GM12878 (cell line): Measurements from ENCODE around the gene CXCL6. TPM values are rescaled to one million over a fixed set of nuclear protein-coding genes. Genes with fewer than 3 reads are reported as not detected.

ENCODE experiments used
- ATAC-seq: fragments of 200-7000 bp; cut with Tn5 transposase; 3 replicates; pipeline ENCODE4 v1.9.1; 2020; ENCODE audit warnings: mild to moderate bottlenecking, moderate library complexity
- BruUV-seq: library from RNA; stranded (reverse); fragments of 400-500 nt; replicated peaks from 2 replicates; lab custom pipeline; 2021; lab: Mats Ljungman, UMichigan
- CTCF ChIA-PET: fragments of 300-600 bp; sonication (Branson Sonifier 250); formaldehyde crosslinking; extraction: SDS; loops from one replicate; lab custom pipeline; 2021; ENCODE audit warnings: inconsistent platforms; lab: Yijun Ruan, JAX
- POLR2A ChIA-PET: fragments of 350-600 bp; formaldehyde crosslinking; extraction: SDS; loops from one replicate; lab custom pipeline; 2021; ENCODE audit warnings: inconsistent platforms; lab: Charles Lee
- RAD21 ChIA-PET: fragments of 300-600 bp; sonication (Branson Sonifier 250); formaldehyde crosslinking; loops from one replicate; lab custom pipeline; 2023; ENCODE audit warnings: antibody characterized with exemption; ENCODE audit not compliant: unreplicated experiment; lab: Charles Lee
- SMC1A ChIA-PET: fragments of 300-600 bp; sonication (Branson Sonifier 250); formaldehyde crosslinking; loops from one replicate; lab custom pipeline; 2023; ENCODE audit not compliant: unreplicated experiment, uncharacterized antibody; lab: Charles Lee
- DNase-seq: peaks from one replicate; pipeline ENCODE4 v3.0.0-alpha.2; 2011; ENCODE audit warnings: low read depth, low spot score
- FAIRE-seq: peaks from 3 replicates; lab custom pipeline; 2011; peaks lifted over from hg19 to GRCh38; lab: Jason Lieb, UNC
- H2AFZ ChIP-seq: 2 replicates; pipeline ENCODE4 v1.6.0; 2011; ENCODE audit warnings: low read depth, low read length, control low read depth; ENCODE audit not compliant: control insufficient read depth
- H3K27ac ChIP-seq: 2 replicates; pipeline ENCODE4 v1.5.1; 2011; ENCODE audit warnings: control low read depth; ENCODE audit not compliant: control insufficient read depth, insufficient read depth
- H3K27me3 ChIP-seq, 2 experiments: replicated peaks in 1 of 2; 2 replicates each; pipeline versions ENCODE4 v1.6.0 to v1.6.1; 2011; ENCODE audit warnings: low read length in 1 of 2; ENCODE audit not compliant: control insufficient read depth in 2 of 2, insufficient read depth in 2 of 2
- H3K36me3 ChIP-seq, 2 experiments: 2 replicates each; pipeline ENCODE4 v1.5.1; 2011; ENCODE audit warnings: low read length in 1 of 2; ENCODE audit not compliant: control insufficient read depth in 2 of 2, insufficient read depth in 2 of 2
- H3K4me1 ChIP-seq: 2 replicates; pipeline ENCODE4 v1.6.1; 2011; ENCODE audit warnings: mild to moderate bottlenecking, low read length, moderate library complexity, mixed read lengths; ENCODE audit not compliant: control insufficient read depth, insufficient read depth
- H3K4me2 ChIP-seq: 2 replicates; pipeline ENCODE4 v1.6.0; 2011; ENCODE audit warnings: control low read depth; ENCODE audit not compliant: control insufficient read depth, insufficient read depth
- H3K4me3 ChIP-seq: fragments of 200-600 bp; sonication (generic); 2 replicates; pipeline ENCODE4 v1.5.1; 2016
- H3K79me2 ChIP-seq: 2 replicates; pipeline ENCODE4 v1.6.0; 2011; ENCODE audit warnings: low read length; ENCODE audit not compliant: control insufficient read depth, insufficient read depth
- H3K9ac ChIP-seq: 2 replicates; pipeline ENCODE4 v1.8.0; 2011; ENCODE audit warnings: low read length, control low read depth, mixed read lengths; ENCODE audit not compliant: control insufficient read depth, insufficient read depth
- H3K9me3 ChIP-seq: replicated peaks from 3 replicates; pipeline ENCODE4 v1.5.1; 2011; ENCODE audit warnings: mild to moderate bottlenecking, low read length; ENCODE audit not compliant: control insufficient read depth, insufficient read depth
- H4K20me1 ChIP-seq: 2 replicates; pipeline ENCODE4 v1.6.0; 2011; ENCODE audit not compliant: control insufficient read depth, insufficient read depth
- BACH1 ChIP-seq: fragments of 450-650 bp; IDR thresholded peaks from 2 replicates; pipeline ENCODE4 v1.6.1; 2017; ENCODE audit warnings: mild to moderate bottlenecking, borderline replicate concordance
- CBX5 ChIP-seq: sonication (generic); IDR thresholded peaks from 2 replicates; pipeline ENCODE4 v1.6.1; 2016; ENCODE audit warnings: low read depth, moderate library complexity, mild to moderate bottlenecking, inconsistent platforms
- HDAC6 ChIP-seq: fragments of 200-600 bp; sonication (generic); IDR thresholded peaks from one replicate; pipeline ENCODE4 v1.8.0; 2017; ENCODE audit warnings: antibody characterized with exemption; ENCODE audit not compliant: unreplicated experiment
- NR2C2 ChIP-seq: IDR thresholded peaks from 2 replicates; pipeline ENCODE4 v1.6.1; 2011; ENCODE audit warnings: borderline replicate concordance, low read depth; ENCODE audit not compliant: control insufficient read depth, insufficient read length
- NRF1 ChIP-seq: conservative IDR thresholded peaks from 2 replicates; pipeline ENCODE4 v1.6.1; 2011; ENCODE audit warnings: mild to moderate bottlenecking, low read depth, low read length, improper control_type of control experiment
- PAX5 ChIP-seq: IDR thresholded peaks from 2 replicates; pipeline ENCODE4 v1.6.1; 2011; ENCODE audit warnings: low read depth, low read length, borderline replicate concordance
- PML ChIP-seq: IDR thresholded peaks from 2 replicates; pipeline ENCODE4 v1.6.1; 2012; ENCODE audit warnings: low read length, inconsistent platforms
- POLR2A ChIP-seq: IDR thresholded peaks from 2 replicates; pipeline ENCODE4 v1.6.1; 2011; ENCODE audit warnings: low read depth, mild to moderate bottlenecking, low read length
- POU2F2 ChIP-seq: IDR thresholded peaks from 3 replicates; pipeline ENCODE4 v1.6.1; 2011; ENCODE audit warnings: low read depth, mild to moderate bottlenecking, low read length, borderline replicate concordance
- WRNIP1 ChIP-seq: IDR thresholded peaks from 2 replicates; pipeline ENCODE4 v1.6.1; 2011; ENCODE audit warnings: low read depth, low read length, improper control_type of control experiment, borderline replicate concordance
- ZBED1 ChIP-seq: IDR thresholded peaks from 2 replicates; pipeline ENCODE4 v1.6.1; 2016; ENCODE audit warnings: borderline replicate concordance
- ZNF217 ChIP-seq: fragments of 450-650 bp; IDR thresholded peaks from 2 replicates; pipeline ENCODE4 v1.6.1; 2017; ENCODE audit warnings: antibody characterized with exemption, mild to moderate bottlenecking
- ZNF274 ChIP-seq: IDR thresholded peaks from one replicate; pipeline ENCODE4 v1.8.0; 2011; ENCODE audit not compliant: insufficient read length, insufficient read depth
- ZSCAN29 ChIP-seq: fragments of 450-650 bp; IDR thresholded peaks from 2 replicates; pipeline ENCODE4 v1.6.1; 2017; ENCODE audit warnings: mild to moderate bottlenecking, moderate library complexity
- WGBS: methylation state at CpG from one replicate; pipeline ENCODE4 v1.1.6; 2016; ENCODE audit warnings: low lambda C conversion rate; ENCODE audit not compliant: insufficient replicate concordance, insufficient coverage; ENCODE audit errors: missing lambda C conversion rate; 5-methylcytosine and 5-hydroxymethylcytosine counted together
- in situ Hi-C: fragments of 300-500 bp; cut with MboI; formaldehyde crosslinking; loops from 9 replicates; pipeline ENCODE4 v1.14.3; 2018; ENCODE audit warnings: mixed read lengths
- intact Hi-C: fragments of 100-400 bp; cut with micrococcal nuclease; formaldehyde crosslinking; loops from one replicate; pipeline ENCODE4 v1.14.2; 2022; ENCODE audit not compliant: unreplicated experiment
- polyA plus RNA-seq, 11 experiments: library from polyadenylated mRNA; depleted of rRNA in 4 of 11; unstranded in 6 of 11; stranded (reverse) in 5 of 11; fragments of >200 nt; fragmentation: Nextera tagmentation in 4 of 11; fragmentation: Illumina TruSeq in 1 of 11; extraction: Ambion mirVana in 4 of 11; extraction: Trizol in 1 of 11; gene quantifications; 1 replicate in 1 of 11; 2 replicates in 10 of 11; pipeline versions ENCODE4 v1.2.1 to v1.2.3, GENCODE V29; 2011 to 2016; ENCODE audit warnings: inconsistent platforms in 2 of 11, missing spikeins in 2 of 11, low read depth in 1 of 11
- total RNA-seq, 4 experiments: library from RNA; depleted of rRNA in 3 of 4; stranded (reverse); fragments of >200 nt in 3 of 4; fragmentation: Illumina TruSeq in 1 of 4; extraction: Trizol in 1 of 4; gene quantifications; 2 replicates each; pipeline versions ENCODE4 v1.2.1 to v1.2.3, GENCODE V29; 2013 to 2021
- TF ChIP-seq, protein P1 (sequence below): fragments of 450-650 bp; IDR thresholded peaks from 2 replicates; pipeline ENCODE4 v1.6.1; 2017; ENCODE audit warnings: mild to moderate bottlenecking, moderate library complexity
- TF ChIP-seq, protein P2 (sequence below): fragments of 450-650 bp; IDR thresholded peaks from 2 replicates; pipeline ENCODE4 v1.6.1; 2014; ENCODE audit warnings: mild to moderate bottlenecking
- TF ChIP-seq, protein P3 (sequence below): IDR thresholded peaks from 2 replicates; pipeline ENCODE4 v1.6.1; 2012; ENCODE audit warnings: mild to moderate bottlenecking, low read depth, low read length

Gene CXCL6
- total and polyA plus RNA-seq, 10 of the 15 experiments (the other 5 are each of a cell fraction or from before 2014, with no cell fraction given), result not detected

DNA sequence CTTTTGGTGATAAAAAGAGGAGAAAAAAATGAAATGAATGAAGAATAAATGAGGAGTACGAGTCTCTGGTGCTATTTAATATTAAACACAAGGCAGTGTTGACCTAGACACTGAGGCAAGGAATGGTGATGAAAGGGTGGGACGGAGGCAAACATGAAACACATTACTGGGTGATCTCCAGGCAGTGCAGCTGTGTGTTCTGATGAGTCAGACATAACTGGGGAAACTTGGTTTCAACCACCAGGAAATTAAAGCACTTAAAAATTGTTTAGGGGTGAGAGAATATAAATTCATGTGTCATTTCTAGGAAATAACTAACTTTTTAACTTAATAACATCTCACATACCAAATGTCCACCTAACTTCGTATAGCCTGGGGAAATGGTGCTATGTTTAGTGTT, 19.7 kb upstream of the CXCL6 start:
- WGBS, result 13% methylated on average over 3 of the region's 3 CpGs
- Histone ChIP-seq H3K79me2 (no peaks in the 10 kb centered on the region), H4K20me1 (no peaks in the 10 kb centered on the region), H3K9ac (no peak overlapping the region), H3K27ac (no peak overlapping the region), H3K27me3 (no peaks in the 10 kb centered on the region), H3K4me1 (no peaks in the 10 kb centered on the region), H3K36me3 (no peaks in the 10 kb centered on the region), H3K4me2 (no peak overlapping the region), H2AFZ (no peak overlapping the region), H3K4me3 (no peak overlapping the region), H3K9me3 (no peaks in the 10 kb centered on the region)
- intact Hi-C loops (no loop called here), in situ Hi-C loops (no loop called here)
- CTCF ChIA-PET, result no interaction called here
- TF ChIP-seq HDAC6, result no peak
- TF ChIP-seq NRF1, result no peak
- TF ChIP-seq CBX5, result no peak
- no peak for TF ChIP-seq ZNF274
- TF ChIP-seq BACH1, result no peak
- no peak for TF ChIP-seq ZSCAN29
- no peak for TF ChIP-seq NR2C2
- no peak for TF ChIP-seq PML
- TF ChIP-seq ZBED1, result no peak
- TF ChIP-seq WRNIP1, result no peak
- TF ChIP-seq, protein P1, sequence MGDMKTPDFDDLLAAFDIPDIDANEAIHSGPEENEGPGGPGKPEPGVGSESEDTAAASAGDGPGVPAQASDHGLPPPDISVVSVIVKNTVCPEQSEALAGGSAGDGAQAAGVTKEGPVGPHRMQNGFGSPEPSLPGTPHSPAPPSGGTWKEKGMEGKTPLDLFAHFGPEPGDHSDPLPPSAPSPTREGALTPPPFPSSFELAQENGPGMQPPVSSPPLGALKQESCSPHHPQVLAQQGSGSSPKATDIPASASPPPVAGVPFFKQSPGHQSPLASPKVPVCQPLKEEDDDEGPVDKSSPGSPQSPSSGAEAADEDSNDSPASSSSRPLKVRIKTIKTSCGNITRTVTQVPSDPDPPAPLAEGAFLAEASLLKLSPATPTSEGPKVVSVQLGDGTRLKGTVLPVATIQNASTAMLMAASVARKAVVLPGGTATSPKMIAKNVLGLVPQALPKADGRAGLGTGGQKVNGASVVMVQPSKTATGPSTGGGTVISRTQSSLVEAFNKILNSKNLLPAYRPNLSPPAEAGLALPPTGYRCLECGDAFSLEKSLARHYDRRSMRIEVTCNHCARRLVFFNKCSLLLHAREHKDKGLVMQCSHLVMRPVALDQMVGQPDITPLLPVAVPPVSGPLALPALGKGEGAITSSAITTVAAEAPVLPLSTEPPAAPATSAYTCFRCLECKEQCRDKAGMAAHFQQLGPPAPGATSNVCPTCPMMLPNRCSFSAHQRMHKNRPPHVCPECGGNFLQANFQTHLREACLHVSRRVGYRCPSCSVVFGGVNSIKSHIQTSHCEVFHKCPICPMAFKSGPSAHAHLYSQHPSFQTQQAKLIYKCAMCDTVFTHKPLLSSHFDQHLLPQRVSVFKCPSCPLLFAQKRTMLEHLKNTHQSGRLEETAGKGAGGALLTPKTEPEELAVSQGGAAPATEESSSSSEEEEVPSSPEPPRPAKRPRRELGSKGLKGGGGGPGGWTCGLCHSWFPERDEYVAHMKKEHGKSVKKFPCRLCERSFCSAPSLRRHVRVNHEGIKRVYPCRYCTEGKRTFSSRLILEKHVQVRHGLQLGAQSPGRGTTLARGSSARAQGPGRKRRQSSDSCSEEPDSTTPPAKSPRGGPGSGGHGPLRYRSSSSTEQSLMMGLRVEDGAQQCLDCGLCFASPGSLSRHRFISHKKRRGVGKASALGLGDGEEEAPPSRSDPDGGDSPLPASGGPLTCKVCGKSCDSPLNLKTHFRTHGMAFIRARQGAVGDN, result no peak
- TF ChIP-seq, protein P2, sequence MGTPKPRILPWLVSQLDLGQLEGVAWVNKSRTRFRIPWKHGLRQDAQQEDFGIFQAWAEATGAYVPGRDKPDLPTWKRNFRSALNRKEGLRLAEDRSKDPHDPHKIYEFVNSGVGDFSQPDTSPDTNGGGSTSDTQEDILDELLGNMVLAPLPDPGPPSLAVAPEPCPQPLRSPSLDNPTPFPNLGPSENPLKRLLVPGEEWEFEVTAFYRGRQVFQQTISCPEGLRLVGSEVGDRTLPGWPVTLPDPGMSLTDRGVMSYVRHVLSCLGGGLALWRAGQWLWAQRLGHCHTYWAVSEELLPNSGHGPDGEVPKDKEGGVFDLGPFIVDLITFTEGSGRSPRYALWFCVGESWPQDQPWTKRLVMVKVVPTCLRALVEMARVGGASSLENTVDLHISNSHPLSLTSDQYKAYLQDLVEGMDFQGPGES, result no peak
- TF ChIP-seq, protein P3, sequence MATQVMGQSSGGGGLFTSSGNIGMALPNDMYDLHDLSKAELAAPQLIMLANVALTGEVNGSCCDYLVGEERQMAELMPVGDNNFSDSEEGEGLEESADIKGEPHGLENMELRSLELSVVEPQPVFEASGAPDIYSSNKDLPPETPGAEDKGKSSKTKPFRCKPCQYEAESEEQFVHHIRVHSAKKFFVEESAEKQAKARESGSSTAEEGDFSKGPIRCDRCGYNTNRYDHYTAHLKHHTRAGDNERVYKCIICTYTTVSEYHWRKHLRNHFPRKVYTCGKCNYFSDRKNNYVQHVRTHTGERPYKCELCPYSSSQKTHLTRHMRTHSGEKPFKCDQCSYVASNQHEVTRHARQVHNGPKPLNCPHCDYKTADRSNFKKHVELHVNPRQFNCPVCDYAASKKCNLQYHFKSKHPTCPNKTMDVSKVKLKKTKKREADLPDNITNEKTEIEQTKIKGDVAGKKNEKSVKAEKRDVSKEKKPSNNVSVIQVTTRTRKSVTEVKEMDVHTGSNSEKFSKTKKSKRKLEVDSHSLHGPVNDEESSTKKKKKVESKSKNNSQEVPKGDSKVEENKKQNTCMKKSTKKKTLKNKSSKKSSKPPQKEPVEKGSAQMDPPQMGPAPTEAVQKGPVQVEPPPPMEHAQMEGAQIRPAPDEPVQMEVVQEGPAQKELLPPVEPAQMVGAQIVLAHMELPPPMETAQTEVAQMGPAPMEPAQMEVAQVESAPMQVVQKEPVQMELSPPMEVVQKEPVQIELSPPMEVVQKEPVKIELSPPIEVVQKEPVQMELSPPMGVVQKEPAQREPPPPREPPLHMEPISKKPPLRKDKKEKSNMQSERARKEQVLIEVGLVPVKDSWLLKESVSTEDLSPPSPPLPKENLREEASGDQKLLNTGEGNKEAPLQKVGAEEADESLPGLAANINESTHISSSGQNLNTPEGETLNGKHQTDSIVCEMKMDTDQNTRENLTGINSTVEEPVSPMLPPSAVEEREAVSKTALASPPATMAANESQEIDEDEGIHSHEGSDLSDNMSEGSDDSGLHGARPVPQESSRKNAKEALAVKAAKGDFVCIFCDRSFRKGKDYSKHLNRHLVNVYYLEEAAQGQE, result no peak
- TF ChIP-seq PAX5, result no peak
- TF ChIP-seq POU2F2, result no peak
- no peak for TF ChIP-seq POLR2A
- no peak for TF ChIP-seq ZNF217
- RAD21 ChIA-PET, result no interaction called here
- POLR2A ChIA-PET, result no interaction called here
- DNase-seq, result no peak
- SMC1A ChIA-PET, result no interaction called here
- ATAC-seq, result no peak
- FAIRE-seq, result no peak
- BruUV-seq, result no TSS peak
